Activated T-cell treated with anti-CD3 and anti-CD28 coated beads for 4 hours (primary cell): Measurements from ENCODE around the gene HOXB13.
"Not testable (repeated sequence)": the region's sequence is repeated elsewhere in the genome, so short reads cannot be mapped to it uniquely, and the experiment has no call there.

Experiments used
- DNase-seq: peaks from one replicate; pipeline ENCODE4 v3.0.0-alpha.2; 2020

HOXB13 gene

GRCh38 chr17:48725288-48726064 lies 3.1 kb downstream of the HOXB13 start:
- no peak for DNase-seq

- no peak for DNase-seq
These were observed 3.6 kb downstream of the HOXB13 start for GRCh38 chr17:48725004-48725287.

DNA sequence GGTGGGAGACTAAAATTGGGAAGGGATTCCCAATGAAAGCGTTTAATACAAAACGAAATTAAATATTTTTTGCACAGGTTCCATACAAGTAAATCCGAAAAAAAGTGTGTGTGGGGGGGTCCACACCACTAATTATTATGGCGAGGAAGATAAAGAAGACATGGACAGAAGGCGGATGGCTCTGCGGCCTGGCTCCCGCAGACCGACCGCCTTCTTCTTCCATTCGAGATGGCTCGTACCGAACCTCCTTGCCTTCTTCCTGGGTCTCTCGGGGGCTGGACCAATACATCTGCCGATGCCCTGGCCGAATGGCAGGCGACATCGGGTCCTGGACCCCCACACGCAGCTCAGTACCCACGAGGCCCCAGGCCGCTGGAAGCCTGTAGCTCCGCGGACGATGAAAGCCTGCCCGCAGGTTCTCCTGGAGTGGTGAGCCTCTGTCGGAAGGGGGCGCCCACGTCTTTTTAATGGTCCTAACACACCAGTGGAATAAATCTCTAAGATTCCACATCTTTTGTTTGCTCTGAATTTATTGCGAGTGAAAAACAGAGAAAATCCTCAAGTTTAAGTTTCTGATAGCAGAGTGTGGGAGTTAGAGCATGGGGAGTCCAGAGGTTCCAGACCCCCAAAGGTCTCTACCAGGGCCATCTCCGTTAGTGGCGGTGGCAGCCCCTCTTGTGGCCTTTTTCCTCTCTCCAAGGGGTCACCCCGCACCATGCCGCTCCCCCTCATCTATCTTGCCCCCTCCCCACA lies 4.1 kb downstream of the HOXB13 start:
- DNase-seq, result peak; percentile 69

DNA sequence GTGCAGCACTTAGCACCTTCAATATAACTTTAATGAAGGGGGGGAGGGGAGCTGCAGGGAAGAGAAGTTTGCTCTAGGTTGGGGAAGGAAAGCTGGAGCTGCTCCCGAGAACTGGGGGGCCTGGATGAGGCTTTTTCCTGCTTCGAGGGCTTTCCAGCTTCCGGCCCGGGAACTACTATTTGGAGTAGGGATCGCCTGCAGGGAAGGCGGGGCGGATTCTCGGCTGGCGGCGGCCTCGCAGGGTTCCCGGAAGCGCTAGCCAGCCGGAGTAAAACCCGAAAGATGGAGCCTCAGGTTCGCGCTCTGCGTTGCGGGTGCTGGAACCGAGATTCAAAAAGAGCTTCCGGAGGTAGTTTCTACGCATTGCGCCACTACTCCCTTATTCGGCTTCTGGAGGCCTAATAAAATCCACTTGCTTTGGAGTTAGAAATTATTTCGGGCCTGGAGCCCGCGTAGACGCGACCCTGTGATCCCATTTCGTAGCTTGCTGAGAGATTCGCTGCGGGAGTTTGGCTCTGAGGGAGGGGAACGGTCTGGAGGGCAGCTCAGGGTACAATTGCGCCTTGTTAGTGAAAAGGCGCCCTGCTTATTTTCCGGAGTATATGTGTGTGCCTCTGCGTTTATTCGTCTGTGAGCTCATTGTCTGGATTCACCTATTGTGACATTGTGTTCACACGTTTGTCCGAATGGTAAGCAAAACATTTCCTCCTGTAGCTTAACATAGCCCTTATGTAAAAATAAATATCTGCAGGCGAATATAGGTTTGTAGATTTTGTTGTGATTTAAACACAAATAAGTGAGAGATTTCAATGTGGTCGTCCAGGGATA lies 4.9 kb downstream of the HOXB13 start:
- DNase-seq, result no peak

GRCh38 chr17:48722915-48723422 lies 5.6 kb downstream of the HOXB13 start, which contains the start of gene PRAC2:
Gene PRAC2, plus strand, starts transcription at chr17:48723185. Its CDS starts 1,226 bp downstream, at chr17:48724411.
- no peak for DNase-seq

GRCh38 chr17:48722201-48722907 lies 6.2 kb downstream of the HOXB13 start, which contains the start of gene PRAC1:
Gene PRAC1, minus strand, starts transcription at chr17:48722518. Its CDS starts 126 bp downstream, at chr17:48722392.
- DNase-seq, result no peak

GRCh38 chr17:48721009-48721402 lies 7.5 kb downstream of the HOXB13 start:
- DNase-seq, result no peak

GRCh38 chr17:48720266-48721008 lies 8.1 kb downstream of the HOXB13 start:
- DNase-seq, result no peak

- no peak for DNase-seq
These were observed 8.8 kb downstream of the HOXB13 start for GRCh38 chr17:48719642-48720265.

- no peak for DNase-seq
These were observed 9.5 kb downstream of the HOXB13 start for GRCh38 chr17:48718761-48719641.

- DNase-seq, result no peak
These were observed 10.3 kb downstream of the HOXB13 start for GRCh38 chr17:48718227-48718760.

DNA sequence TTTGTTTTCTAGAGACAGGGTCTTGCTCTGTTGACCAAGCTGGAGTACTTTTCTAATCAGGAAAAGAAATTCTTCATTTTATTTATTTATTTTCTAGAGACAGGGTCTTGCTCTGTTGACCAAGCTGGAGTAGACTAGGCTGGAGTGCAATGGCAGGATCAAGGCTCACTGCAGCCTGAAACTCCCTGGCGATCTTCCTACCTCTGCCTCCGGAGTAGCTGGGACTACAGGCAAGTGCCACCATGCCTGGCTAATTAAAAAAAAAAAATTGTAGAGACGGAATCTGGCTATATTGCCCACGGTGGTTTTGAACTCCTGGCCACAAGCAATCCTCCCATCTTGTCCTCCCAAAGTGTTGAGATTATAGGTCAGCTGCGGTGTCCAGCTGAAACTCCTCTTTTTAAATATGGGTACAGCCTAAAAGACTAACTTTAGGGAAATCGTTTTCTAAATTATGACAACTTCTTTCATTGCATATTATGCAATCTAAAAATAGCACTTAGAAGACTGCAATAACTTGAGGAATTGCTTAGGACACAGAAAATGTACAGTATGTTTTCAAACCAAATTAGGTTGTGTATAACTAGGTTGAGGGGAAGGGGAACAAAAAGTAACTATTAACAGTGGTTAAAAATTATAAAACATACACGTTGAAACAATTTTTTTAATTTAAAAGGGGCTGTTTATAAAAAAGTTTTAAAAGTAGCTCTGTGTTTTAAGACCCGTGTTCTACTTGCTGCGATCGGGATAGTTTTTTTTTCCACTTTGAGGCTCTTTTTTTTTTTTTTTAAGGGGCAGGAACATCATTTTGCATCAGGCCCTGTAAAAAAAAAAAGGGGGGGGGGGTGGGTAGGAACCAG lies 11.0 kb downstream of the HOXB13 start:
- no peak for DNase-seq

DNA sequence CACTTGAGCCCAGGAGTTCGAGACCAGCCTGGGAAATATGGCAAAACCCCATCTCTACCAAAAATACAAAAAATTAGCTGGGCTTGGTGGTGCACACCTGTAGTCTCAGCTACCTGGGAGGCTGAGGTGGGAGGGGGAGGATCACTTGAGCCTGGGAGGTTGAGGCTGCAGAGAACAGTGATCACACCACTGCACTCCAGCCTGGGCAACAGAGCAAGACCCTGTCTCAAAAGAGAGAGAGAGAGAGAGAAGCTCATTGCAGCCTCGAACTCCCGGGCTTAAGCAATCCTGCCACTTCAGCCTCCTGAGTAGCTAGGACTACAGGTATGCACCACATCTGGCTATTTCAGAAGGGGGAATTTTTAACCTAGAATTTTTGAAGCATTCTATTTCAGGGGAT lies 12.0 kb downstream of the HOXB13 start:
- not testable (repeated sequence) for DNase-seq

- DNase-seq, result no peak
These were observed 12.8 kb downstream of the HOXB13 start for GRCh38 chr17:48715496-48716399.

DNA sequence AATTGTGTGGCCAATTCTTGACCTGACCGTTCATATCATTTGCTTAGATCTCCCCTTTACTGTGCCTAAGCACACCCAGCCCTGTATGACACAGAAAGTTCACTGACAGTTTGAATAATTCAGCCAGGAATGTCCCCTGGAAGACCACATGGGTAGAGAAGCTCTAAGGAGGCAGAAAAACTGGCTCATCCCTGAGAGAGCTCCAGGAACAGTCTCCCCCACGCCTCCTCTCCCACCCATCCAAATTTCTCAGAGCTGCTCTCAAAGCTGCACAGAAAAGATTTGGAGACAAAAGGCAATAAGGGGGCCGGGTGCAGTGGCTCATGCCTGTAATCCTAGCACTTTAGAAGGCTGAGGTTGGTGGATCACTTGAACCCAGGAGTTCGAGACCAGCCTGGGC lies 17.4 kb downstream of the HOXB13 start:
- no peak for DNase-seq

- DNase-seq, result no peak
These were observed 23.9 kb downstream of the HOXB13 start for GRCh38 chr17:48704361-48705248.
